Measurements from ENCODE around the gene IGSF21. TPM values are rescaled to one million over a fixed set of nuclear protein-coding genes. Genes with fewer than 3 reads are reported as not detected.

The IGSF21 gene
- total RNA-seq, 4 donors from 2014 or later, result 0.11 to 2.6 (median 0.69) TPM

DNA sequence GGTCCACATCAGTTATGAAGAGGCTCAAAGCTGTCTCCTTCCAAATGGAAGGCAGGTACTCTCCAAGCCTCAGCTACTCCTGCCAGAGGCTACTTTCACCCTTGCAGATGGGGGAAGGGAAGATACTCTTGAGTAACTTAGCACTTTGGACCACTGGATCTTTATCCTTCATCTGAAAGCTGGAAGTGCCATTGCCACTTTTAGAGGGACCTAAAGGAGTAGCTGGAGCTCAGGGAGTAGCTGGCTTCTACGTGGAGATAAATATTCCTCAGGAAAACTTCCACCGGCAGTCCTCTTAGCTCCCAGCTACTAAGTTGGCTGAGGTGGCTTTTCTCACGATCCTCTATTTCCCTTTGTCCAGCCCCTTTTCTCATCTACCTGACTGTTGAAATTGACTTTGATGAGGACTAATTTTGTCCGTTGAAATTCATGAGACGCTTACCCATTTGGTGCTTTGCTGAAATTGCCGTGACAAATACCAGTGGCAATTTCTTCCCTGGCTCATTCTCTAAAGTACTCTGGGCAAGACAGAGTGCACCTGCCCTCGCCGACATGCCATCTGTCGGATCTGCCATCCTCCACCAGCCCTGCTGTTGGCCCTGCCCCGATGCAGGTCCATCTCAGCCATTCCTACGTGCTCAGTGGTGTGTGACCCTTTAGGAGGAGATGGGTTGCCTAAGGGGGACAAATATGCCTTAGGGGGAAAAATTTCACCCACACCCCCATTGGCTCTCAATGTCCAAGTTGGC lies 13.6 kb downstream of the IGSF21 start:
- no peak overlapping the region for H3K27ac ChIP-seq

DNA sequence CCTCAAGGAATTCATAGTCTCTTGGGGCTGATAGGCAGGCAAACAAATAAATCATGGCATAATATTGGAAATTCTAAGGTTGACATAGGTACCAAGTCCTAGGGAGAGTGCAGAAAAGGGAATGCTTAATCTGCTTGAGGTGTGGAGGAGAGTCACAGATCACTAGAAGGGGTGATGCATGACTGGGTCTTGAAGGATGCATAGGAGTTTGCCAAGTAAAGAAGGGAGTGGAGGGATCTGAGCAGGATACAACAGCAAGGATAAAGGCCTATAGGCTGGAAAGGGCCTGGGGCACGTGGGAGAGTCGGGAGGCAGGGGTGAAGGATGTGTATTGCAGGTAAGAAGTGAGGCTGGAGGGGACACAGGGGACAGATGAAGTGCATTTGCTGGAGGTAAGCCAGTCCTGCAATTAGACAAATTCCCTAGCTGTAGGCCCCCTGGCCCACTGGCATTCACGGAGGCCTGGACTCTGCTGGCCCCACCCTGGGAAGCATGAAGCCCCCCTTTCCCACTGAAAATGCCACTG lies 15.9 kb downstream of the IGSF21 start:
- Histone ChIP-seq H3K27me3 (no peaks in the 10 kb centered on the region), H3K9me3 (no peaks in the 10 kb centered on the region), H3K4me1 (no peaks in the 10 kb centered on the region), H3K36me3 (no peaks in the 10 kb centered on the region), H3K4me3 (replicated peaks in 1 of 3) (no peak overlapping the region), H3K27ac (no peak overlapping the region)
- WGBS, 2 donors, result 52 to 61% methylated on average over 3 of the region's 3 CpGs
- intact Hi-C loops (cut with DNase I), result no loop called here
- DNase-seq, result no peak
- no peak for TF ChIP-seq POLR2A (IDR thresholded peaks at IDR 0.05)
- TF ChIP-seq, protein P1, sequence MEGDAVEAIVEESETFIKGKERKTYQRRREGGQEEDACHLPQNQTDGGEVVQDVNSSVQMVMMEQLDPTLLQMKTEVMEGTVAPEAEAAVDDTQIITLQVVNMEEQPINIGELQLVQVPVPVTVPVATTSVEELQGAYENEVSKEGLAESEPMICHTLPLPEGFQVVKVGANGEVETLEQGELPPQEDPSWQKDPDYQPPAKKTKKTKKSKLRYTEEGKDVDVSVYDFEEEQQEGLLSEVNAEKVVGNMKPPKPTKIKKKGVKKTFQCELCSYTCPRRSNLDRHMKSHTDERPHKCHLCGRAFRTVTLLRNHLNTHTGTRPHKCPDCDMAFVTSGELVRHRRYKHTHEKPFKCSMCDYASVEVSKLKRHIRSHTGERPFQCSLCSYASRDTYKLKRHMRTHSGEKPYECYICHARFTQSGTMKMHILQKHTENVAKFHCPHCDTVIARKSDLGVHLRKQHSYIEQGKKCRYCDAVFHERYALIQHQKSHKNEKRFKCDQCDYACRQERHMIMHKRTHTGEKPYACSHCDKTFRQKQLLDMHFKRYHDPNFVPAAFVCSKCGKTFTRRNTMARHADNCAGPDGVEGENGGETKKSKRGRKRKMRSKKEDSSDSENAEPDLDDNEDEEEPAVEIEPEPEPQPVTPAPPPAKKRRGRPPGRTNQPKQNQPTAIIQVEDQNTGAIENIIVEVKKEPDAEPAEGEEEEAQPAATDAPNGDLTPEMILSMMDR (IDR thresholded peaks at IDR 0.05), result no peak

More for the DNA sequence above, 13.6 kb downstream of the IGSF21 start:
- Histone ChIP-seq H3K9me3 (no peaks in the 10 kb centered on the region), H3K4me3 (replicated peaks in 1 of 3) (no peak overlapping the region), H3K27me3 (no peaks in the 10 kb centered on the region), H3K36me3 (no peaks in the 10 kb centered on the region), H3K4me1 (no peaks in the 10 kb centered on the region)
- TF ChIP-seq, protein P1 (IDR thresholded peaks at IDR 0.05), result no peak
- TF ChIP-seq POLR2A (IDR thresholded peaks at IDR 0.05), result no peak
- DNase-seq, result no peak
- intact Hi-C loops (cut with DNase I), result no loop called here
- 83 to 89% methylated on average over 11 of the region's 11 CpGs for WGBS, 2 donors

DNA sequence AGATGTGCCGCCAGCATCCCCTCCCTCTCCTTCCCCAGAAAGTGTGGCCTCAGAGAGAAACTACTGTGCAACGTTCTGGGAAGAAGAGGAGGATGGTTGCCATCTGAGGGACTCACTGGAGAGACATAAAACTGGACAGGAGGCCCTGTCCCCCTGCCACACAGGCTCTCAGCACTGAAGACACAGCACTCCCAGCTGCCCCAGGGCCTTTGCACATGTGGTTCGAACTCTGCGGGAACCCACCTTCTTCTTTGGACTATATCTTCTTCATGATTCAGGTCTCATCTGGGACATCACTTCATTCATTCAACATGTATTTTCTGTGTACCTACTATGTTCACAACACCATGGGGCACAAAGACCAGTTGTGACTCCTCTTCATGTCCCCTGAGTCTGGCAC lies 17.4 kb downstream of the IGSF21 start:
- intact Hi-C loops (cut with DNase I), result no loop called here
- WGBS, 2 donors, result 76 to 93% methylated on average over 4 of the region's 4 CpGs

DNA sequence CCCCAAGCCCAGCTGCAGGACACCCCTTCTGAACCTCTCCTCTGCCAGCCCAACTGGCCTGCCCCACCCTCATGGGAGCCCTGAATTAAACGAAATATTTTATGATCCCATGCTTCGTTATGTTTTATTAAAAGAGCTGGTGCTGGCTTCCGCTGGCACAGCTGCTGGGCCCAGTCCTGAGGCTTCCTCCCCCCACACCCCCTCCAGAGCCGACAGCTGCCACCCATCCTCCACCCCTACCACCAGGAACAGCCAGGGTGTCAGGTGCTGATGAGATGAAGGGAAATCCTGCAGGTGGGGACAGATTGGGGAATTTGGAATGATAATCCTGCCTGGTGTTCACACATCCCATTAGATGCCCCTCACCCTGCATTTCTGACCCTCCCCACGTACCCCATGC lies 19.0 kb downstream of the IGSF21 start:
- Histone ChIP-seq H3K4me1 (no peaks in the 10 kb centered on the region), H3K27me3 (no peaks in the 10 kb centered on the region), H3K9me3 (no peaks in the 10 kb centered on the region), H3K36me3 (no peaks in the 10 kb centered on the region), H3K4me3 (replicated peaks in 1 of 3) (no peak overlapping the region), H3K27ac (no peak overlapping the region)
- no peak for DNase-seq
- WGBS, 2 donors, result 67 to 69% methylated on average over 5 of the region's 5 CpGs
- intact Hi-C loops (cut with DNase I), result no loop called here
- TF ChIP-seq, protein P1 (IDR thresholded peaks at IDR 0.05), result no peak

More for the DNA sequence above, 17.4 kb downstream of the IGSF21 start:
- Histone ChIP-seq H3K4me3 (replicated peaks in 1 of 3) (no peak overlapping the region), H3K27me3 (no peaks in the 10 kb centered on the region), H3K36me3 (no peaks in the 10 kb centered on the region), H3K9me3 (no peaks in the 10 kb centered on the region), H3K27ac (no peak overlapping the region), H3K4me1 (no peaks in the 10 kb centered on the region)
- TF ChIP-seq, protein P1 (IDR thresholded peaks at IDR 0.05), result no peak
- no peak for TF ChIP-seq POLR2A (IDR thresholded peaks at IDR 0.05)
- no peak for DNase-seq

DNA sequence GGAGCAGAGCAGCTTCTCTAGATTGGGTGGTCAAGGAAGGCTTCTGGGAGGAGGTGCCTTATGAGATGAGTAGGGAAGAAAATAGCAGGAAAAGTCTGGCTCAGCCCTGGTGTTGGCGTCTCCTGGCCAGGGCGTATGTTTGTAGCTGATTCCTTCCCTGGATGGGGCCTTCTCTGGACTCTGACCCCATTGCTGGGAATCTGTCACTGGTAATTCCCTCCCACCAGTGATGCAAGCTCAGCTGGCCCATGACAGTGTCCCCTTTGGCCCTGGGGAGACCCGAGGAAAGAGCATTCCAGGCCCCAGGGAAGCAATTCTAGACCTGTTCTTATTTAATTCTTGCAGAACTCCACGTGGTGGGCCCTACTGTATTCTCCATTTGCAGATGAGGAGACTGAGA lies 20.7 kb downstream of the IGSF21 start:
- no peak for TF ChIP-seq POLR2A (IDR thresholded peaks at IDR 0.05)
- TF ChIP-seq, protein P1 (IDR thresholded peaks at IDR 0.05), result no peak
- Histone ChIP-seq H3K4me3 (replicated peaks in 1 of 3) (no peak overlapping the region), H3K36me3 (no peaks in the 10 kb centered on the region), H3K27me3 (no peaks in the 10 kb centered on the region), H3K27ac (no peak overlapping the region), H3K4me1 (no peaks in the 10 kb centered on the region), H3K9me3 (no peaks in the 10 kb centered on the region)
- WGBS, 2 donors, result 48 to 51% methylated on average over 4 of the region's 4 CpGs
- no peak for DNase-seq
- intact Hi-C loops (cut with DNase I), result no loop called here

Measured in thyroid gland (tissue), 4 donors.